OCI-LY3 (cell line): ENCODE measurements around the gene SASS6.

ENCODE experiments used
- CTCF ChIP-seq: fragments of 200-600, 300-600 bp; sonication (generic); IDR thresholded peaks from 2 replicates; pipeline ENCODE4 v1.5.1; 2014; ENCODE audit warnings: antibody characterized with exemption, low read length, low read depth
- EZH2phosphoT487 ChIP-seq: fragments of 200-600 bp; shearing (Covaris generic); IDR thresholded peaks from 2 replicates; pipeline ENCODE4 v1.6.1; 2018; ENCODE audit warnings: antibody characterized with exemption, mixed run types, low read depth

- TF ChIP-seq CTCF (no peak), EZH2phosphoT487 (no peak)
Measured at GRCh38 chr1:100178091-100178490, 45.4 kb upstream of the SASS6 start, which contains the start of gene LRRC39.
